Omental fat pad (tissue), 4 donors: Measurements from ENCODE around the gene HNRNPH3. TPM values are rescaled to one million over a fixed set of nuclear protein-coding genes. Genes with fewer than 3 reads are reported as not detected.
"Not testable (repeated sequence)": the region's sequence is repeated elsewhere in the genome, so short reads cannot be mapped to it uniquely, and the experiment has no call there.

Experiments used
- ATAC-seq: fragments of 150-250 bp; one replicate; pipeline ENCODE4 v1.9.1; 2016; ENCODE audit warnings: mild to moderate bottlenecking, moderate library complexity; ENCODE audit not compliant: low FRiP score
- DNase-seq: peaks from one replicate; pipeline ENCODE4 v3.0.0-alpha.2; 2019; ENCODE audit warnings: low spot score
- total RNA-seq, 4 donors: library from RNA; depleted of rRNA; stranded (reverse); fragments of >200 nt; gene quantifications; one replicate each; pipeline ENCODE4 v1.1.0, GENCODE V29; 2016
- TF ChIP-seq, protein P1 (sequence below), 3 donors: fragments of 450-650 bp; IDR thresholded peaks; one replicate each; pipeline ENCODE4 v1.5.1; 2016 to 2017; ENCODE audit warnings: antibody characterized with exemption in 3 of 3, mild to moderate bottlenecking in 3 of 3, moderate library complexity in 2 of 3

The HNRNPH3 gene
- total RNA-seq, 4 donors from 2014 or later: 52.4 to 72.2 (median 63.2) TPM

DNA sequence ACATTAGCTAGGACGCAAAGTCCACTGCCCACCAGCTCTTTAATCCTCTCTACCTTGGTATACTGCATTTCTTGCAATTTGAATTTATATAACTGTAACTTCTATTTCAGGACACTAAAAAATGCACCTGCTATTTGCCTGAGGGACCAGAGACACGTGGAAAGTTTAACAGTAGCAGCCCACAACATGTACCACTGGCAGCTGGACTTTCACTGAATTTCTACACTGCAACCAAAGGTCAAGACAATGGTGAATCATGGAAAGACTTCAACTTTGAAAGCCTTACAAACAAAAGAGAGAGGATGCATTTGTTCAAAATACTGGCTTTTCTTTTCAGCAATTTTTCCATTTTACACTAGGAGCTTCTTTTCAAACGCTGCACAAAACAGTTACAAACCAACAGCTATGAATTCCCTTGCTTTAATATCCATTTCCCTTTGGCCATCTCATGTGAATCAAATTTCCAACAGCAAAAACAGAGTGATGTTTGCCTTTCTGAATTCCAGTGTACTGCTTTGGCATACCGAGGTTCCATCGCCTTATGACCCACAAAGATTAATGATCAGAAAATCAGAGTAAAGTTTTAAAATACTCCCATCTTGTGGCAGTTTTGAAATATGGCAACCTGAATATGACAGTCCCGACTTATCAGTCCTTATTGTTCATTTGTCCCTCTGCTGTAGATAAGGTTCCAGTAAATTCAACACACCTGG lies 29.9 kb upstream of the HNRNPH3 start:
- DNase-seq (no peak), ATAC-seq (no peak)
- TF ChIP-seq, protein P1, sequence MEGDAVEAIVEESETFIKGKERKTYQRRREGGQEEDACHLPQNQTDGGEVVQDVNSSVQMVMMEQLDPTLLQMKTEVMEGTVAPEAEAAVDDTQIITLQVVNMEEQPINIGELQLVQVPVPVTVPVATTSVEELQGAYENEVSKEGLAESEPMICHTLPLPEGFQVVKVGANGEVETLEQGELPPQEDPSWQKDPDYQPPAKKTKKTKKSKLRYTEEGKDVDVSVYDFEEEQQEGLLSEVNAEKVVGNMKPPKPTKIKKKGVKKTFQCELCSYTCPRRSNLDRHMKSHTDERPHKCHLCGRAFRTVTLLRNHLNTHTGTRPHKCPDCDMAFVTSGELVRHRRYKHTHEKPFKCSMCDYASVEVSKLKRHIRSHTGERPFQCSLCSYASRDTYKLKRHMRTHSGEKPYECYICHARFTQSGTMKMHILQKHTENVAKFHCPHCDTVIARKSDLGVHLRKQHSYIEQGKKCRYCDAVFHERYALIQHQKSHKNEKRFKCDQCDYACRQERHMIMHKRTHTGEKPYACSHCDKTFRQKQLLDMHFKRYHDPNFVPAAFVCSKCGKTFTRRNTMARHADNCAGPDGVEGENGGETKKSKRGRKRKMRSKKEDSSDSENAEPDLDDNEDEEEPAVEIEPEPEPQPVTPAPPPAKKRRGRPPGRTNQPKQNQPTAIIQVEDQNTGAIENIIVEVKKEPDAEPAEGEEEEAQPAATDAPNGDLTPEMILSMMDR (IDR thresholded peaks at IDR 0.05): no peak

DNA sequence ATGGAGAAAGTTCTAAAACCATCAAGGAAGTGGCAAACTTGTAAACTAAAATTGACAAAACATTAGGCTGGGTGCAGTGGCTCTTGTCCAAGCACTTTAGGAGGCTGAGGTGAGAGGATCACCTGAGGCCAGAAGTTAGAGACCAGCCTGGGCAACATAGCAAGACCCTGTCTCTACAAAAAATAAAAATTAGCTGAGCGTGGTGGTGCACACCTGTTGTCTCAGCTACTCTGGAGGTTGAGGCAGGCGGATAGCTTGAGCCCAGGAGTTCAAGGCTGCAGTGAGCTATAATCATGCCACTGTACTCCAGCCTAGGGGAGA lies 29.4 kb upstream of the HNRNPH3 start:
- TF ChIP-seq, protein P1 (IDR thresholded peaks at IDR 0.05): no peak
- ATAC-seq: no peak
- no peak for DNase-seq

DNA sequence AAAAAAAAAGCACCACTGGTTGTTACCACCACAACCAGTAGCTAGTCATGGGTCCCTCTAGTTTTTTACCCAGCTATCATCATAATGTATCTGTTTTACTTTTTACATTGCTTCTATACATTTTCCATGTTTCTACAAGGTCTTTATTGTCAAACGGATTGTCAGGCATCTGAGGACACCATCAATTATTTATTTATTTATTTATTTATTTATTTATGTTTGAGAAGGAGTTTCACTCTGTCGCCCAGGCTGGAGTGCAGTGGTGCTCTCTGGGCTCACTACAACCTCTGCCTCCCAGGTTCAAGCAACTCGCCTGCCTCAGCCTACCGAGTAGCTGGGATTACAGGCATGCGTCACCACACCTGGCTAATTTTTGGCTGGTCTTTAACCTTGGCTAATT lies 29.0 kb upstream of the HNRNPH3 start:
- ATAC-seq (no peak), DNase-seq (no peak)
- TF ChIP-seq, protein P1 (IDR thresholded peaks at IDR 0.05): no peak

DNA sequence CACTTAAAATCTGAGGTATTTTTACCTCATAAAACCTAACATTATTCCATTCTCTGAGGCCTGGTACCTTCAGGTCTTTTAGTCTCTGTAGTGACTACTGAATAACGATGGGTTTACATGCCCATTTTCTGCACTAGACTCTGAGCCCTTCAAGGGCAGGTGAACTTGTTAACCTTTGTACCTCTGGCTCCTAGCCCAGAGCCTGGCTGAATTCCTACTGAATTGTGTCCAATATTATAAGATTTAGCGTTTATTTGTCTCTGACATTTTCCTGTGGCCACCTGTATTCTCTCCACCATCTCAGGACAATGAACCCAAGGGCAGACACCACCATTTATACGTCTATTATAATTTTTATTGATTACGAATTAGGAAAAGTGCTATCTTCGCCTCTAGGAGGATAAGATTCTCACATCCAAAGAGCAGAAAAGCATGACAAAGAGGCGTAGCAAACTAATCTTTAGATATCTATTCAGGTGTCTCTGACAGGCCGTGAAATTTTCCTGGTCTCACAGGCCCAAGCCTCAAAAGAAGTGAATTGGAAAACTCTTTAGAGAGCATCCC lies 27.9 kb upstream of the HNRNPH3 start:
- DNase-seq (no peak), ATAC-seq (no peak)
- TF ChIP-seq, protein P1 (IDR thresholded peaks at IDR 0.05): no peak

DNA sequence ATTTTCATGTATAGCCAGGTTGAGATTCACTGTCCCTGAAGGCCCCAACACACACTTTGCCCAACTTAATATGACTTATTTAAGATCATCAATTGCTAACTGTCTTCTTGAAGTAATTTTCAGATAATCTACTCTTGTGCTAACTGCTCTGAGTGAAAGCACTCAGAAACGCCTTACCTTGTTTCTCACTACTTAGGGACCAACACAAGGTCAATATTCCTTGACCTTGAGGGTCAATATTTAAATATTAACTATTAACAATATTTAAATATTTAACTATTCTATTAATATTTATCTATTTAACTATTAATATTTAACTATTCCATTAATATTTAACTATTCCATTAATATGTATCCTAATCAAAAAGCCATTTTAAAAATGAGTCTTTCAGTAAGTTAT lies 26.0 kb upstream of the HNRNPH3 start:
- ATAC-seq: no peak
- no peak for DNase-seq
- TF ChIP-seq, protein P1 (IDR thresholded peaks at IDR 0.05): no peak

DNA sequence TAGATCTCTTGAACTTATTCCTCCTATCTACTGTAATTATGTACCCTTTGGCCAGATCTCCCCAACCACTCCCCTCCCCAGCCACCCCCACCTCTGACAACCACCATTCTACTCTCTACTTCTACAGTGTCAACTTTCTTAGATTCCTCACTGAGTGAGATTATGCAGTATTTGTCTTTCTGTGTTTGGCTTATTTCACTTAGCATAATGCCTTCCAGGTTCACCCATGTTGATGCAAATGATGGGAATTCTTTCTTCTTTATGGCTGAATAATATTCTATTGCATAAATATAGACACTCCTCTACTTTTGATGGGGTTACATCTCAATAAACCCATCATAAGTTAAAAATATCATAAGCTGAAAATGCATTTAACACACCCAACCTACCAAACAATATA lies 21.3 kb upstream of the HNRNPH3 start:
- TF ChIP-seq, protein P1 (IDR thresholded peaks at IDR 0.05): no peak
- ATAC-seq: no peak

DNA sequence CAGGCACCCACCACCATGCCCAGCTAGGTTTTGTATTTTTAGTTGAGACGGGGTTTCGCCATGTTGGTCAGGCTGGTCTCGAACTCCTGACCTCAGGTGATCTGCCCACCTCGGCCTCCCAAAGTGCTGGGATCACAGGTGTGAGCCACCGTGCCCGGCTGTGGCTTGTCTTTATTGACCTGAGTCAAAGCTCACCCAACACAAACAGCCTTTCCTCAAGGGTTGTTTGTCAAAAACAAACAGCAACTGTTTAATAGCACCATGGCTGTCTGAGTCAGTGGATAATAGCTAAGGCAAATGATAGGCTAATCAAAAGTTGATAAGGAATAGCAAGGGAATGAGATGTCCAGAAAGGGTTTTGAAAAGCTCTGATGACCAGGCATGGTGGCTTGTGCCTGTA lies 16.9 kb upstream of the HNRNPH3 start:
- ATAC-seq, DNase-seq: not testable (repeated sequence)

More for the DNA sequence above, 21.3 kb upstream of the HNRNPH3 start:
- DNase-seq: no peak
